Measurements from ENCODE around the gene SYPL1. TPM values are rescaled to one million over a fixed set of nuclear protein-coding genes. Genes with fewer than 3 reads are reported as not detected.

Gene SYPL1
- total and polyA plus RNA-seq, 10 donors = 49.9 to 113 (median 86.4) TPM

DNA sequence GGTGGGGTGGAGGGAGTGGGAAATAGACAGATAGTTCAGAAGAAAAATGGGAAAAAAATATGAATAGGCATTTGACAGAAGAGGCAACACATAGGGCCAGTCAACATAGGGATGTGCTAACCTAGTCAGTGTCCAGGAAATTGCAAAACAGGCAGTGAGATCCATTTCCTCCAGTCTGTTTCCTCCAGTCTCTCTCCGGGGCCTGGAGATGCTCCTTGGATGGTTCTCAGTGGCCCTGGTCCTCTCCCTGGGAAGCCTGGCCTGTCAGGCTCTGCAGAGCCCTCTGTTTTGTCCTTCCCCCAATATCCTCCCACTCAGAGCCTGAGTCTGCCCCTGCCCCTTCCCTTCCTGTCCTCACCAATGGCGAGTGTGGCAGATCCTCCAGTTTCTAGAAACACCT, 52.6 kb downstream of the SYPL1 start:
- Histone ChIP-seq H3K4me3 (no peak overlapping the region), H3K4me1 (peaks cover 25 to 81% (median 72%) of the 10 kb centered on the region in 6 donors), H3K27me3 (replicated peaks in 1 of 7) (no peaks in the 10 kb centered on the region), H3K9me3 (no peaks in the 10 kb centered on the region), H3K27ac (peak overlapping the region; percentile 36 to 86 (median 65)), H3K36me3 (no peaks in the 10 kb centered on the region)
- WGBS, 5 donors = 33 to 64% (median 46%) methylated on average over 2 of the region's 2 CpGs
- TF ChIP-seq POLR2A (IDR thresholded peaks at IDR 0.05) (no peak), POLR2AphosphoS5 (IDR thresholded peaks at IDR 0.05) (no peak)
- TF ChIP-seq, protein P1, sequence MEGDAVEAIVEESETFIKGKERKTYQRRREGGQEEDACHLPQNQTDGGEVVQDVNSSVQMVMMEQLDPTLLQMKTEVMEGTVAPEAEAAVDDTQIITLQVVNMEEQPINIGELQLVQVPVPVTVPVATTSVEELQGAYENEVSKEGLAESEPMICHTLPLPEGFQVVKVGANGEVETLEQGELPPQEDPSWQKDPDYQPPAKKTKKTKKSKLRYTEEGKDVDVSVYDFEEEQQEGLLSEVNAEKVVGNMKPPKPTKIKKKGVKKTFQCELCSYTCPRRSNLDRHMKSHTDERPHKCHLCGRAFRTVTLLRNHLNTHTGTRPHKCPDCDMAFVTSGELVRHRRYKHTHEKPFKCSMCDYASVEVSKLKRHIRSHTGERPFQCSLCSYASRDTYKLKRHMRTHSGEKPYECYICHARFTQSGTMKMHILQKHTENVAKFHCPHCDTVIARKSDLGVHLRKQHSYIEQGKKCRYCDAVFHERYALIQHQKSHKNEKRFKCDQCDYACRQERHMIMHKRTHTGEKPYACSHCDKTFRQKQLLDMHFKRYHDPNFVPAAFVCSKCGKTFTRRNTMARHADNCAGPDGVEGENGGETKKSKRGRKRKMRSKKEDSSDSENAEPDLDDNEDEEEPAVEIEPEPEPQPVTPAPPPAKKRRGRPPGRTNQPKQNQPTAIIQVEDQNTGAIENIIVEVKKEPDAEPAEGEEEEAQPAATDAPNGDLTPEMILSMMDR (IDR thresholded peaks at IDR 0.05 in 8 of 11, conservative IDR thresholded peaks at IDR 0.05 in 3 of 11) = no peak
- no peak for DNase-seq
- intact Hi-C loops (cut with DNase I; ENCODE audit: low total_unique reads) = no loop called here

DNA sequence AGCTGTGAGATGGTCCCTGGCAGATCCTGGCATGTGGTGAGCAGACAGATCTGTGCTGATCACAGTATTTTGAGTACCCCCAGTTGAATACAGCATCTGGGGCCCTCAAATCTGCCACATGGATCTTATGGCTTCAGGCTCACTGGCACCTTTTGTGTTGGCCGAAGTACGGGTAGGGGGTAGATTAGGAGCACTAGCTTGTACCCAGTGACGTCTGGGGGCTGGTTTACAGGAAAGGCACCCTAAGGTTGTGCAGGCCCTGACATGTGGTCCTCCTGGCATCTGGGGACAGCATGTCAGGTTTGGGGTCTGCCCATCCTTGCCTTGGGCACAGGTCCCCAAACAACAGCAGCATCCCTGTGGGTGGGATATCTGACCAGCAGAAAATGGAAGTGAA, 53.2 kb downstream of the SYPL1 start:
- no peaks in the 10 kb centered on the region for H3K27me3 ChIP-seq (replicated peaks in 1 of 7)
- peaks cover 19 to 74% (median 66%) of the 10 kb centered on the region in 6 donors for H3K4me1 ChIP-seq
- 79 to 92% (median 83%) methylated on average over 3 of the region's 3 CpGs for WGBS, 5 donors
- intact Hi-C loops (cut with DNase I; ENCODE audit: low total_unique reads) = no loop called here
- no peaks in the 10 kb centered on the region for H3K9me3 ChIP-seq
- DNase-seq = no peak
- peak overlapping the region; percentile 36 to 86 (median 65) for H3K27ac ChIP-seq
- H3K36me3 ChIP-seq = no peaks in the 10 kb centered on the region
- no peak for TF ChIP-seq POLR2AphosphoS5 (IDR thresholded peaks at IDR 0.05)
- TF ChIP-seq POLR2A (IDR thresholded peaks at IDR 0.05) = no peak
- TF ChIP-seq, protein P1 (IDR thresholded peaks at IDR 0.05 in 8 of 11, conservative IDR thresholded peaks at IDR 0.05 in 3 of 11) = no peak
- no peak overlapping the region for H3K4me3 ChIP-seq

DNA sequence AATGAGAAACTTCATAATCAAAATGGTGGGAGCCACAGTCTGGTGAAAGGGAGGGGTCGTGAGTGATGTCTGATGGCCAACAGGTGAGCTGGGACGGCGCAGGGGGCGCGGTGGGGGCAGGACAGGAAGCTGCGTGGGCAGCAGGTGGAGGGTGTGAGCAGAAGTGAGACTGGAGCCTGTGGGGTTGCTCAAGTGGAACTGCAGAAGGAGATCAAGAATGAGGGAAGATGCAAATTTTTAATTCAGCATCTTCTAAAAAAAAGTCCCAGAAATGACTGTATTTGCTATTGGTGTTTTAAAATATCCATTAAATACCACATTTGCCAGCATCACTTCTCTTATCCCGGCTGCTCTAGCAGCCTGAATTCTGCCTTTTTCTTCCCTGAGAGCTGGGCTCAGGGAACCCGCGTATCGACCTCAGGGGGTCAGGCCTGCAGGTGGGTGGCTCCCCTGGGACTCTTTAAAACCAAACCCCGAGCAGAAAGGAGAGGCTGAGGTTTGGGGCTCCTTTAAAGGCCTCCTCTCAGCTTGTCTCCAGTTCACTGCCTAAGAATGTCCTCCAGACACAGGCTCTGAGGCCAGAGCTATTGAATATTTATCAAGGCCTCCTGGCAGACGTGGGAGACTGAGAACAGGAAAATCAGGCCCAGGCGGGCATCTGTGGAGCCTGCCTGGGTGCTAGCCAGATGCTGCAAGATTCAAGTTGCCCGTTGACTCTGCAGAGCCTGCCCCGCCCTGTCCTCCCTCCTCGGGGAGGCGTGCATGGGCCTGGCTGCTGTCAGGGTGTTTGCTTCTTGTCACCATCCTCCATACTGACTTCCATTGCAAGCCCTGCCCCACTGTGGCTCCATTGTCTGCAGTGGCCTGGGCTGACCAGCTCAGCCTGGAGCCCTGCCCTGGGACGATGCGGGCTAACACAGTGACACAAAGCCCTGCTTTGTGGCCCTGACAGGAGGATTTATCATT, 53.9 kb downstream of the SYPL1 start:
- Histone ChIP-seq H3K4me1 (peaks cover 12 to 67% (median 59%) of the 10 kb centered on the region in 6 donors), H3K27ac (peak overlapping the region; percentile 29 to 86 (median 66)), H3K27me3 (replicated peaks in 1 of 7) (no peaks in the 10 kb centered on the region), H3K4me3 (peak overlapping the region in 1 of 8 donors; percentile 9), H3K36me3 (no peaks in the 10 kb centered on the region), H3K9me3 (no peaks in the 10 kb centered on the region)
- intact Hi-C loops (cut with DNase I; ENCODE audit: low total_unique reads) = loop anchor here (2.0 kb wide), 1 partner anchor 97 kb away; no protein-coding TSS in a partner anchor
- 47 to 58% (median 55%) methylated on average over 16 to 19 of the region's 19 CpGs for WGBS, 5 donors
- peak; percentile 60 to 80 (median 75) for TF ChIP-seq POLR2AphosphoS5 (IDR thresholded peaks at IDR 0.05)
- TF ChIP-seq POLR2A (IDR thresholded peaks at IDR 0.05) = no peak
- TF ChIP-seq, protein P1 (IDR thresholded peaks at IDR 0.05 in 8 of 11, conservative IDR thresholded peaks at IDR 0.05 in 3 of 11) = peak in 4 of 11 experiments; percentile 11 to 47 (median 19)
- peak; percentile 93 for DNase-seq

Measured in spleen (tissue), 11 donors.